Measurements from ENCODE around the gene TANGO2.

GRCh38 chr22:19977296-19978243 is 43.3 kb upstream of the TANGO2 start:
- TF ChIP-seq, protein P1, sequence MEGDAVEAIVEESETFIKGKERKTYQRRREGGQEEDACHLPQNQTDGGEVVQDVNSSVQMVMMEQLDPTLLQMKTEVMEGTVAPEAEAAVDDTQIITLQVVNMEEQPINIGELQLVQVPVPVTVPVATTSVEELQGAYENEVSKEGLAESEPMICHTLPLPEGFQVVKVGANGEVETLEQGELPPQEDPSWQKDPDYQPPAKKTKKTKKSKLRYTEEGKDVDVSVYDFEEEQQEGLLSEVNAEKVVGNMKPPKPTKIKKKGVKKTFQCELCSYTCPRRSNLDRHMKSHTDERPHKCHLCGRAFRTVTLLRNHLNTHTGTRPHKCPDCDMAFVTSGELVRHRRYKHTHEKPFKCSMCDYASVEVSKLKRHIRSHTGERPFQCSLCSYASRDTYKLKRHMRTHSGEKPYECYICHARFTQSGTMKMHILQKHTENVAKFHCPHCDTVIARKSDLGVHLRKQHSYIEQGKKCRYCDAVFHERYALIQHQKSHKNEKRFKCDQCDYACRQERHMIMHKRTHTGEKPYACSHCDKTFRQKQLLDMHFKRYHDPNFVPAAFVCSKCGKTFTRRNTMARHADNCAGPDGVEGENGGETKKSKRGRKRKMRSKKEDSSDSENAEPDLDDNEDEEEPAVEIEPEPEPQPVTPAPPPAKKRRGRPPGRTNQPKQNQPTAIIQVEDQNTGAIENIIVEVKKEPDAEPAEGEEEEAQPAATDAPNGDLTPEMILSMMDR (IDR thresholded peaks at IDR 0.05) = no peak
- TF ChIP-seq POLR2A (IDR thresholded peaks at IDR 0.05) = no peak

Data from lower leg skin (tissue), 3 donors.